B cell (primary cell): ENCODE measurements around the gene FSCN2. TPM values are rescaled to one million over a fixed set of nuclear protein-coding genes. Genes with fewer than 3 reads are reported as not detected.

Experiments used
- ATAC-seq: fragments of 200-7000 bp; cut with Tn5 transposase; one replicate; pipeline ENCODE4 v1.10.0; 2021; ENCODE audit warnings: low read depth, mild to moderate bottlenecking, moderate number of reproducible peaks, moderate library complexity
- CTCF ChIA-PET: fragments of 350-600 bp; sonication (Branson Sonifier 250); formaldehyde crosslinking; loops from one replicate; lab custom pipeline; 2021; ENCODE audit warnings: antibody characterized with exemption, inconsistent platforms; lab: Charles Lee
- POLR2A ChIA-PET: fragments of 350-600 bp; sonication (Branson Sonifier 250); formaldehyde crosslinking; loops from one replicate; lab custom pipeline; 2021; ENCODE audit warnings: antibody characterized with exemption; lab: Charles Lee
- DNase-seq: peaks from one replicate; pipeline ENCODE4 v3.0.0; 2013
- H2AFZ ChIP-seq: 2 replicates; pipeline ENCODE4 v1.6.1; 2012; ENCODE audit warnings: mild to moderate bottlenecking, low read depth, low read length; ENCODE audit not compliant: insufficient read depth, poor library complexity, severe bottlenecking
- H3K27ac ChIP-seq, 2 donors: 1 replicate in 1 of 2; 2 replicates in 1 of 2; pipeline ENCODE4 v1.5.1; 2012 to 2013; ENCODE audit warnings: low read length in 2 of 2, mild to moderate bottlenecking in 2 of 2, moderate library complexity in 1 of 2
- H3K27me3 ChIP-seq, 4 experiments: fragments of 200-600 bp in 1 of 4; sonication (generic) in 1 of 4; replicated peaks in 1 of 4; 1 replicate in 2 of 4; 2 replicates in 2 of 4; pipeline versions ENCODE4 v1.6.1 to v1.7.0; 2013 to 2016; ENCODE audit warnings: low read length in 3 of 4, mild to moderate bottlenecking in 2 of 4, mixed read lengths in 1 of 4, moderate library complexity in 1 of 4; ENCODE audit not compliant: insufficient read depth in 4 of 4, control insufficient read depth in 3 of 4; ENCODE audit errors: control extremely low read depth in 1 of 4
- H3K36me3 ChIP-seq, 2 experiments: replicated peaks in 1 of 2; 1 replicate in 1 of 2; 2 replicates in 1 of 2; pipeline versions ENCODE4 v1.6.1 to v1.7.1; 2013; ENCODE audit warnings: low read length in 1 of 2; ENCODE audit not compliant: insufficient read depth in 2 of 2, control insufficient read depth in 1 of 2; ENCODE audit errors: control extremely low read depth in 1 of 2, extremely low read depth in 1 of 2
- H3K4me1 ChIP-seq, 2 donors: fragments of 200-600 bp in 1 of 2; sonication (generic) in 1 of 2; 1 replicate in 1 of 2; 2 replicates in 1 of 2; pipeline versions ENCODE4 v1.5.1 to v1.6.1; 2013 to 2017; ENCODE audit warnings: low read length in 2 of 2; ENCODE audit not compliant: control insufficient read depth in 2 of 2, insufficient read depth in 2 of 2
- H3K4me2 ChIP-seq: replicated peaks from 2 replicates; pipeline ENCODE3; 2012; ENCODE audit warnings: mild to moderate bottlenecking, low read depth, low read length; ENCODE audit not compliant: poor library complexity, severe bottlenecking
- H3K4me3 ChIP-seq, 5 experiments: fragments of 200-600 bp in 1 of 5; sonication (generic) in 1 of 5; 1 replicate in 3 of 5; 2 replicates in 2 of 5; pipeline versions ENCODE4 v1.5.1 to v1.7.0; 2011 to 2016; ENCODE audit warnings: low read length in 4 of 5, mild to moderate bottlenecking in 4 of 5, low read depth in 2 of 5, control low read depth in 1 of 5, moderate library complexity in 1 of 5; ENCODE audit not compliant: insufficient read depth in 1 of 5; ENCODE audit errors: control extremely low read depth in 1 of 5, extremely low read depth in 1 of 5
- H3K79me2 ChIP-seq: fragments of 200-600 bp; sonication (generic); one replicate; pipeline ENCODE4 v1.6.0; 2016; ENCODE audit warnings: low read length; ENCODE audit not compliant: control insufficient read depth, insufficient read depth
- H3K9ac ChIP-seq: fragments of 200-600 bp; sonication (generic); 2 replicates; pipeline ENCODE4 v1.6.1; 2017; ENCODE audit warnings: mild to moderate bottlenecking, low read length, moderate library complexity
- H3K9me3 ChIP-seq, 3 donors: one replicate each; pipeline versions ENCODE4 v1.6.1 to v1.7.1; 2013; ENCODE audit warnings: low read length in 2 of 3; ENCODE audit not compliant: control insufficient read depth in 2 of 3, insufficient read depth in 1 of 3; ENCODE audit errors: control extremely low read depth in 1 of 3
- H4K20me1 ChIP-seq: 2 replicates; pipeline ENCODE4 v1.6.0; 2012; ENCODE audit warnings: mild to moderate bottlenecking, low read length; ENCODE audit not compliant: insufficient read depth, control insufficient read depth, poor library complexity, severe bottlenecking
- H3K27ac Mint-ChIP-seq: one replicate; pipeline ENCODE4 v1.8.0; 2021; ENCODE audit warnings: mixed read lengths
- H3K27me3 Mint-ChIP-seq: one replicate; pipeline ENCODE4 v1.8.0; 2021; ENCODE audit warnings: mixed read lengths
- H3K4me1 Mint-ChIP-seq: one replicate; pipeline ENCODE4 v1.8.0; 2021; ENCODE audit warnings: mixed read lengths
- H3K4me3 Mint-ChIP-seq: one replicate; pipeline ENCODE4 v1.8.0; 2021; ENCODE audit warnings: mixed read lengths
- H3K9me3 Mint-ChIP-seq: one replicate; pipeline ENCODE4 v1.8.0; 2022; ENCODE audit warnings: mixed read lengths; ENCODE audit not compliant: insufficient read depth
- EZH2 ChIP-seq: IDR thresholded peaks from 2 replicates; pipeline ENCODE4 v1.6.1; 2012; ENCODE audit warnings: borderline replicate concordance, low read depth, mild to moderate bottlenecking, moderate library complexity, low read length; ENCODE audit not compliant: insufficient read depth, poor library complexity, severe bottlenecking
- WGBS: methylation state at CpG from one replicate; pipeline ENCODE4 v1.1.5; 2013; ENCODE audit warnings: missing lambda C conversion rate; ENCODE audit not compliant: insufficient coverage; 5-methylcytosine and 5-hydroxymethylcytosine counted together
- intact Hi-C: fragments of 100-400 bp; cut with micrococcal nuclease; formaldehyde crosslinking; loops from one replicate; pipeline ENCODE4 v1.10.0; 2022
- polyA plus RNA-seq: library from polyadenylated mRNA; depleted of rRNA; stranded (reverse); fragments of >200 nt; gene quantifications from 2 replicates; pipeline ENCODE4 v1.2.3, GENCODE V29; 2012
- total RNA-seq, 2 donors: library from RNA; stranded (reverse); fragments of 120-200 nt in 1 of 2; gene quantifications; 1 replicate in 1 of 2; 2 replicates in 1 of 2; pipeline versions ENCODE4 v1.2.3 to v1.2.4, GENCODE V29; 2013 to 2022
- TF ChIP-seq, protein P1 (sequence below): fragments of 200-600 bp; IDR thresholded peaks from one replicate; pipeline ENCODE4 v1.8.0; 2022; ENCODE audit warnings: antibody characterized with exemption, mild to moderate bottlenecking

Gene FSCN2
- total and polyA plus RNA-seq, 2 donors (not counting 1 experiment from before 2014, with no cell fraction given) = 6.3 to 12.0 TPM

DNA sequence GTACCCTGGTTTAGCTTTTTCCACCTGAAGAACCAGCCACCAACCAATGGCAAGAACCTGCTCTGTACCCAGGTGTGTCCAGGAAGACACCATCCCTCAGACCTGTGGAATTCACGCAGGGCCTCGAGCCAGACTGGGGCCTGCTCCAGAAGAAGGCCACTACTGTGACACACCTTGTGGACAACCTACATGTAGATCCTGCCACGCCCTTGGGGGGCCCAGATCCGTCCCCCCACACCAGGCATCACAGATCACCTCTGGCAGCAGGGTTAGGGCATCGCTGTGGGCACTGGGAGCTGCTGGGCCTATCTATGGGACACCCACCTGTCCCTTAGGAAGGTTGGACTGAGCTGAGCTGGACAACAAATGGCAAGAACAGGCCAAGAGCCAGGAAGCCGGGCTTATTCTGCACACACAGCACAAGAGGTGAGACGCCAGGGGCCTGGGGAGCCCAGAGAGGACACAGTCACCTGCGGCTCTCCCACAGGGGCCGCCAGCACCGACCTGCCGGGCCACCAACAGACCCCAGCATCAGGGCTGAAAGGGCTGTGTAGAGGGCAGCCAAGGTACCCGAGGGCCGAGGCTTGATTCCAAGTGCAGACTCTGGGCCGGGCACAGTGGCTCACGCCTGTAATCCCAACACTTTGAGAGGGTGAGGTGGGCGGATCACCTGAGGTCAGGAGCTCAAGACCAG, 16.3 kb downstream of the FSCN2 start:
- WGBS = 97% methylated on average over 15 of the region's 16 CpGs
- Histone ChIP-seq H3K4me3 (no peak overlapping the region), H3K36me3 (peaks cover 0 to 84% of the 10 kb centered on the region in 2 experiments), H3K27me3 (no peaks in the 10 kb centered on the region), H3K4me1 (no peaks in the 10 kb centered on the region), H2AFZ (no peak overlapping the region), H4K20me1 (peaks cover 21% of the 10 kb centered on the region), H3K9ac (no peak overlapping the region), H3K9me3 (no peaks in the 10 kb centered on the region), H3K27ac (no peak overlapping the region), H3K4me2 (no peak overlapping the region), H3K79me2 (peaks cover 16% of the 10 kb centered on the region)
- no peak for ATAC-seq
- POLR2A ChIA-PET = no interaction called here
- Mint-ChIP-seq H3K27ac (no peak overlapping the region), H3K9me3 (no peaks in the 10 kb centered on the region), H3K4me3 (no peak overlapping the region), H3K4me1 (peaks cover 1% of the 10 kb centered on the region), H3K27me3 (no peaks in the 10 kb centered on the region)
- CTCF ChIA-PET = no interaction called here
- intact Hi-C loops = no loop called here
- DNase-seq = no peak
- TF ChIP-seq EZH2 = no peak
- TF ChIP-seq, protein P1, sequence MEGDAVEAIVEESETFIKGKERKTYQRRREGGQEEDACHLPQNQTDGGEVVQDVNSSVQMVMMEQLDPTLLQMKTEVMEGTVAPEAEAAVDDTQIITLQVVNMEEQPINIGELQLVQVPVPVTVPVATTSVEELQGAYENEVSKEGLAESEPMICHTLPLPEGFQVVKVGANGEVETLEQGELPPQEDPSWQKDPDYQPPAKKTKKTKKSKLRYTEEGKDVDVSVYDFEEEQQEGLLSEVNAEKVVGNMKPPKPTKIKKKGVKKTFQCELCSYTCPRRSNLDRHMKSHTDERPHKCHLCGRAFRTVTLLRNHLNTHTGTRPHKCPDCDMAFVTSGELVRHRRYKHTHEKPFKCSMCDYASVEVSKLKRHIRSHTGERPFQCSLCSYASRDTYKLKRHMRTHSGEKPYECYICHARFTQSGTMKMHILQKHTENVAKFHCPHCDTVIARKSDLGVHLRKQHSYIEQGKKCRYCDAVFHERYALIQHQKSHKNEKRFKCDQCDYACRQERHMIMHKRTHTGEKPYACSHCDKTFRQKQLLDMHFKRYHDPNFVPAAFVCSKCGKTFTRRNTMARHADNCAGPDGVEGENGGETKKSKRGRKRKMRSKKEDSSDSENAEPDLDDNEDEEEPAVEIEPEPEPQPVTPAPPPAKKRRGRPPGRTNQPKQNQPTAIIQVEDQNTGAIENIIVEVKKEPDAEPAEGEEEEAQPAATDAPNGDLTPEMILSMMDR = no peak

- Histone ChIP-seq H3K9me3 (no peaks in the 10 kb centered on the region), H3K79me2 (peaks cover 25% of the 10 kb centered on the region), H3K4me2 (no peak overlapping the region), H3K27ac (no peak overlapping the region), H3K27me3 (no peaks in the 10 kb centered on the region), H4K20me1 (peaks cover 28% of the 10 kb centered on the region), H3K4me3 (no peak overlapping the region), H3K36me3 (peaks cover 0 to 85% of the 10 kb centered on the region in 2 experiments), H3K4me1 (no peaks in the 10 kb centered on the region), H3K9ac (no peak overlapping the region), H2AFZ (no peak overlapping the region)
- TF ChIP-seq, protein P1 = no peak
- no peak for TF ChIP-seq EZH2
- WGBS = 98% methylated on average over 24 of the region's 24 CpGs
- DNase-seq (no peak), ATAC-seq (no peak)
- Mint-ChIP-seq H3K27ac (no peak overlapping the region), H3K27me3 (no peaks in the 10 kb centered on the region), H3K4me3 (no peak overlapping the region), H3K4me1 (peaks cover 9% of the 10 kb centered on the region), H3K9me3 (no peaks in the 10 kb centered on the region)
- ChIA-PET POLR2A (no interaction called here), CTCF (interaction anchor here (1.5 to 2.0 kb wide), 2 partner anchors 53 to 56 kb away, joined by 3 to 6 read pairs; no protein-coding TSS in a partner anchor)
- intact Hi-C loops = no loop called here
Observed at GRCh38 chr17:81545160-81545949, 17.2 kb downstream of the FSCN2 start.
